GM18508 (cell line): ENCODE data around the gene C1QL3.

ENCODE experiments used
- ATAC-seq: cut with Tn5 transposase; IDR thresholded peaks from one replicate; pipeline ENCODE4 v1.9.1; 2021; ENCODE audit warnings: moderate number of reproducible peaks; ENCODE audit not compliant: insufficient read depth, unreplicated experiment

Gene C1QL3

GRCh38 chr10:16497911-16498310 lies 23.8 kb downstream of the C1QL3 start:
- ATAC-seq = no peak

DNA sequence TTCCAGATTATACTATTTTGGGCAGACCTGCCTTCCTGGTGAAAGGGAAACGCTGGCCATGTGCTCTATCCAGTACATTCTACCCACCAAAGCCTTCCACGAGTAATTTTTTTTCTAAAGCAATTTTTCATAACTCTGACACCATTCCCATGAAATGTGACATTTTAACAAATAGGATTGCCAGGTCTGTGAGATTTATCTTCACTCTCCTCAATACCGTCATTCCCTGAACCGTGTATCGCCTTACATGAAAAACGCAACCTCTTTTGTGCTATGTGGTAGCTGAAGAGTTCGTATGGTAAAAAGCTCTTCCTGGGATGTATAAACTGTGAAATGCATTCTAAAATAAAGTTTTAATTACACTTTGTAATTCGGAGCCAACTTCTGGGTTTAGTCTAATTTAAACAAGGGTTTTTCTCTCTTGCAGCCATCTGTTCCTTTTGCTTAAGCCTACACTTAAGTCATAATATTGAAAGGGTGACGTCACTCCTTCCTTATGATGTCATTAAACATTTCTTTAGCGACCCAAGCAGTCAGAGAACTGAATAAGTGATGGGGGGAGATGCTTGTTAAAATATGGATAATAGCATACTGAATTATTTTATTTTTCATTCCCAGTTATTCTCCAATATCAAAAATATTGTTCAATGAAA lies 27.7 kb downstream of the C1QL3 start:
- ATAC-seq = no peak

DNA sequence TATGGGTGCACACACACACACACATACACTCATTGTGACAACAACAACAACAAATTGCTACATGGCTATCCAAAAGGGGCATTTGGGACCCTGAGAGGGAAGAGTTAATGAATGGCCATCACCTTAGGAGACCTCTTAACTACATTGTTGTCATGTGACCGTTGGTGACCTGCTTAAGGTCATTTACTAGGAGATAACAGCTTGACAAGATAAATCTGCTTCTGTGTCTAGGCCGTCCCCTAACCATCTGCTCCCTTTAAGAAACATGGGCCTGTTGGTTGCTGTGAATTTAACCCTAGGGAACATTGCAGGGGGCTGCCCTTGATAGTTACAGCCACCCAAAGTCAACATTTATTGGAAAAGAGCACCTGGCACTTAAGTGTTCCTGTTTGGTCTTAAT lies 29.7 kb downstream of the C1QL3 start:
- no peak for ATAC-seq

- ATAC-seq = no peak
Observed at GRCh38 chr10:16490511-16490910, 31.2 kb downstream of the C1QL3 start.

DNA sequence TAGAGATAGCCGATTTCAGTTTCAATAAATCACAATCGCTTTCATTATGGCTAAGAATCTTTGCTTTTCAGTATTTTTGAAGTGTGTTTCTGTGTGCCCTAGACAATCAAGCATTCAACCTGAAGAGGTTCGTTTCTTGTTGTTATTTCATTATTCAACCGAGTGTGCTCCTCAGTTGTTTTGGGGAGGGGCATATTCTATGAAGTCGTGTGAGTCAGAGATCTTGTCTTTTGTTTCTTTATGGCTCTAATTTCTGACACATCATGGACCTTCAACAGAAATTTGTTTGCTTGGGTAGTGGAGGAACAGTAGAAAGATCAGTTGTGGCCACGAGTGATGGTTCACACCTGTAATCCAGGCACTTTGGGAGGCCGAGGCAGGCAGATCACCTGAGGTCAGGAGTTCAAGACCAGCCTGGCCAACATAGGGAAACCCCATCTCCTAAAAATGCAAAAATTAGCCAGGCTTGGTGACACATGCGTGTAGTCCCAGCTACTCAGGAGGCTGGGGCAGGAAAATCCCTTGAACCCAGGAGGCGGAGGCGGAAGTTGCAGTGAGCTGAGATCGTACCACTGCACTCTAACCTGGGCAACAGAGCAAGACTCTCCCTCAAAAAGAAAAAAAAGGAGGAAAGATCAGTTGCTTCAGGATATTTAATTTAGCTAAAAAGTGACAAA lies 38.3 kb downstream of the C1QL3 start:
- no peak for ATAC-seq

- ATAC-seq = no peak
Observed at GRCh38 chr10:16481052-16481728, 40.5 kb downstream of the C1QL3 start.

DNA sequence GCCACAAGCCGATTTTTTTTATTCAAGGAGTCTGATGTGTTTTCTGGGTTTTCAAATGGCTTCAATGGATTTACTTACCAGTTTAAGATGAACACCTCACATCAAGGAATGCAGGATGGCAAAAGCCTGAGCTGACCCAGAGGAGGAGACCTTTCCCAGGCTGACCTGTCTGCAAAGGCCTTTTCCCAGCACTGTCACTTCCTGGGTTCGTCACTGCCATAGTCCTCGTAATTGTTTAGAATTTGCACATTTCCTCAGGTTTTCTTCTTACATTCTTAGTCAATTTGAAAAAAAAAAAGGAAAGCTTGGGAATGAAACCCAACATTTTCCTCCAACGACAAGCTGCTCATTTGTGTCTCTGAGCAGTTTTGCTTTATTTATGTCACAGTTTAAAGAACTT lies 42.9 kb downstream of the C1QL3 start:
- ATAC-seq = no peak

GRCh38 chr10:16477757-16478156 lies 43.9 kb downstream of the C1QL3 start:
- ATAC-seq = no peak

DNA sequence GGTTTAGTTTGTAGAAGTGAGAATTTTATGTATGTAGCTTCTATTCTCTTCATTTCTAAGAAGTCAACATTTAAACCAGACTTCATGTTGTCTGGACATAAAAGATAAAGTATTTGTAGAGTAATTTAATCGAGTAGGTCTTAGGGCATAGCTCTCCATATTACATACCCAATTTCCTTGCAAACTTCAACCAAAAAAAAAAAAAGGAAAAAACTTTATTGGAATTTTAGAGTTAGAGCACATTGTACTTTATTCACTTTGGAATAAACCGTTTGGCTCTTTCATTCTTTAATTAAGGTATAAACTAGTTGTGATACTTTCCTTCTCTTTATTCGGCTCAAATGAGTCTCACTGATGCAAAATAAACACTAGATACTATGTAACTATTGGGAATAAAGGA lies 48.9 kb downstream of the C1QL3 start:
- no peak for ATAC-seq

GRCh38 chr10:16470747-16471146 lies 50.9 kb downstream of the C1QL3 start:
- no peak for ATAC-seq

GRCh38 chr10:16466001-16466400 lies 55.7 kb downstream of the C1QL3 start:
- ATAC-seq = no peak
